ENCODE results near the gene RAB6D.
"Not testable (repeated sequence)": the region's sequence is repeated elsewhere in the genome, so short reads cannot be mapped to it uniquely, and the experiment has no call there.

RAB6D gene

GRCh38 chr2:131365452-131365851 lies 1.5 kb upstream of the RAB6D start:
- no peak for DNase-seq

- not testable (repeated sequence) for DNase-seq
These were observed 755 bp downstream of the RAB6D start for GRCh38 chr2:131363213-131363612.

- not testable (repeated sequence) for DNase-seq
These were observed 2.2 kb downstream of the RAB6D start for GRCh38 chr2:131361773-131362172.

GRCh38 chr2:131353167-131353697 lies 10.7 kb downstream of the RAB6D start:
- not testable (repeated sequence) for DNase-seq

GRCh38 chr2:131349021-131349420 lies 14.9 kb downstream of the RAB6D start:
- no peak for DNase-seq

- not testable (repeated sequence) for DNase-seq
These were observed 16.9 kb downstream of the RAB6D start for GRCh38 chr2:131347035-131347434.

- DNase-seq = not testable (repeated sequence)
These were observed 24.7 kb downstream of the RAB6D start for GRCh38 chr2:131339307-131339706.

GRCh38 chr2:131335319-131335718 lies 28.6 kb downstream of the RAB6D start:
- not testable (repeated sequence) for DNase-seq

GRCh38 chr2:131332709-131333108 lies 31.3 kb downstream of the RAB6D start:
- DNase-seq = not testable (repeated sequence)

GRCh38 chr2:131331000-131331399 lies 33.0 kb downstream of the RAB6D start:
- not testable (repeated sequence) for DNase-seq

- no peak for DNase-seq
These were observed 41.8 kb downstream of the RAB6D start for GRCh38 chr2:131322209-131322608.

GRCh38 chr2:131321344-131321743 lies 42.6 kb downstream of the RAB6D start:
- not testable (repeated sequence) for DNase-seq

- not testable (repeated sequence) for DNase-seq
These were observed 53.0 kb downstream of the RAB6D start for GRCh38 chr2:131311001-131311400.

Measured in T1000 (cell line).